Measurements from ENCODE around the gene DNAJB6. TPM values are rescaled to one million over a fixed set of nuclear protein-coding genes. Genes with fewer than 3 reads are reported as not detected.

Gene DNAJB6
- total and polyA plus RNA-seq, 2 experiments from 2014 or later, result 92.2 to 110 TPM

- H3K4me1 ChIP-seq (ENCODE audit: insufficient read depth), result no peaks in the 10 kb centered on the region
- H4K20me1 ChIP-seq (ENCODE audit: insufficient read depth, poor library complexity, severe bottlenecking), result no peaks in the 10 kb centered on the region
- no peak overlapping the region for H3K4me3 ChIP-seq
- no peaks in the 10 kb centered on the region for H3K9me2 ChIP-seq (replicated peaks; ENCODE audit: insufficient read depth)
- peaks cover 4% of the 10 kb centered on the region for H3K27me3 ChIP-seq
- WGBS (ENCODE audit: low lambda C conversion rate, missing lambda C conversion rate), result 70% methylated on average over 10 of the region's 12 CpGs
- TF ChIP-seq EZH2 (IDR thresholded peaks at IDR 0.05; ENCODE audit: borderline replicate concordance), result no peak
- TF ChIP-seq CTCF (IDR thresholded peaks at IDR 0.05; ENCODE audit: poor library complexity), result no peak
- no peak for TF ChIP-seq EZH2phosphoT487 (IDR thresholded peaks at IDR 0.05; ENCODE audit: low read depth, severe bottlenecking, unreplicated experiment)
- H3K27ac ChIP-seq, result no peak overlapping the region
- H3K4me2 ChIP-seq, result no peak overlapping the region
- H3K79me2 ChIP-seq, result no peaks in the 10 kb centered on the region
- H3K9me3 ChIP-seq (ENCODE audit: low read depth), result no peaks in the 10 kb centered on the region
- no peak overlapping the region for H2AFZ ChIP-seq
- no peaks in the 10 kb centered on the region for H3K36me3 ChIP-seq (replicated peaks; ENCODE audit: insufficient read depth, low read depth)
- DNase-seq (ENCODE audit: low spot score), result no peak
These were observed 125.0 kb downstream of the DNAJB6 start for GRCh38 chr7:157461573-157462418.

- WGBS (ENCODE audit: low lambda C conversion rate, missing lambda C conversion rate), result 93% methylated on average over 20 of the region's 20 CpGs
- Histone ChIP-seq H3K79me2 (no peaks in the 10 kb centered on the region), H3K4me3 (no peak overlapping the region), H3K9me2 (replicated peaks; ENCODE audit: insufficient read depth) (no peaks in the 10 kb centered on the region), H2AFZ (no peak overlapping the region), H3K4me1 (ENCODE audit: insufficient read depth) (no peaks in the 10 kb centered on the region), H3K27ac (no peak overlapping the region), H3K36me3 (replicated peaks; ENCODE audit: insufficient read depth, low read depth) (no peaks in the 10 kb centered on the region), H3K4me2 (no peak overlapping the region), H3K9me3 (ENCODE audit: low read depth) (no peaks in the 10 kb centered on the region), H4K20me1 (ENCODE audit: insufficient read depth, poor library complexity, severe bottlenecking) (no peaks in the 10 kb centered on the region), H3K27me3 (peaks cover 4% of the 10 kb centered on the region)
- DNase-seq (ENCODE audit: low spot score), result no peak
- TF ChIP-seq EZH2 (IDR thresholded peaks at IDR 0.05; ENCODE audit: borderline replicate concordance), result no peak
- TF ChIP-seq CTCF (IDR thresholded peaks at IDR 0.05; ENCODE audit: poor library complexity), result no peak
- TF ChIP-seq EZH2phosphoT487 (IDR thresholded peaks at IDR 0.05; ENCODE audit: low read depth, severe bottlenecking, unreplicated experiment), result no peak
These were observed 125.6 kb downstream of the DNAJB6 start for GRCh38 chr7:157462419-157462771.

GRCh38 chr7:157462840-157463239, 126.0 kb downstream of the DNAJB6 start:
- no peak overlapping the region for H2AFZ ChIP-seq
- H3K27me3 ChIP-seq, result peaks cover 4% of the 10 kb centered on the region
- H4K20me1 ChIP-seq (ENCODE audit: insufficient read depth, poor library complexity, severe bottlenecking), result no peaks in the 10 kb centered on the region
- H3K79me2 ChIP-seq, result no peaks in the 10 kb centered on the region
- H3K27ac ChIP-seq, result no peak overlapping the region
- H3K9me2 ChIP-seq (replicated peaks; ENCODE audit: insufficient read depth), result no peaks in the 10 kb centered on the region
- TF ChIP-seq EZH2phosphoT487 (IDR thresholded peaks at IDR 0.05; ENCODE audit: low read depth, severe bottlenecking, unreplicated experiment) (no peak), EZH2 (IDR thresholded peaks at IDR 0.05; ENCODE audit: borderline replicate concordance) (no peak), CTCF (IDR thresholded peaks at IDR 0.05; ENCODE audit: poor library complexity) (no peak)
- H3K4me1 ChIP-seq (ENCODE audit: insufficient read depth), result no peaks in the 10 kb centered on the region
- H3K4me3 ChIP-seq, result no peak overlapping the region
- no peak overlapping the region for H3K4me2 ChIP-seq
- H3K36me3 ChIP-seq (replicated peaks; ENCODE audit: insufficient read depth, low read depth), result no peaks in the 10 kb centered on the region
- no peaks in the 10 kb centered on the region for H3K9me3 ChIP-seq (ENCODE audit: low read depth)
- no peak for DNase-seq (ENCODE audit: low spot score)
- 82% methylated on average over 10 of the region's 10 CpGs for whole genome bisulfite sequencing (ENCODE audit: low lambda C conversion rate, missing lambda C conversion rate)

Measured in hepatocyte (in vitro differentiated cells).